Caco-2 (cell line): ENCODE measurements around the gene HPX. TPM values are rescaled to one million over a fixed set of nuclear protein-coding genes. Genes with fewer than 3 reads are reported as not detected.
A peak's percentile ranks its signal among the peaks of the same experiment; 100 is the strongest.

ENCODE experiments used
- Bru-seq: library from RNA; stranded (reverse); fragments of 400-500 nt; gene quantifications from one replicate; lab custom pipeline; 2021; lab: Mats Ljungman, UMichigan
- BruChase-seq, 2 experiments: library from RNA; stranded (reverse); fragments of 400-500 nt; gene quantifications; one replicate each; lab custom pipeline; 2021; lab: Mats Ljungman, UMichigan
- BruUV-seq: library from RNA; stranded (reverse); fragments of 400-500 nt; replicated peaks from 2 replicates; lab custom pipeline; 2021; lab: Mats Ljungman, UMichigan
- CTCF ChIA-PET: fragments of 300-600 bp; sonication (Branson Sonifier 250); formaldehyde crosslinking; loops from one replicate; lab custom pipeline; 2022; ENCODE audit warnings: antibody characterized with exemption; lab: Charles Lee
- POLR2A ChIA-PET: fragments of 300-600 bp; sonication (Branson Sonifier 250); formaldehyde crosslinking; loops from one replicate; lab custom pipeline; 2022; ENCODE audit warnings: antibody characterized with exemption; lab: Charles Lee
- DNase-seq, 2 experiments: peaks; one replicate each; pipeline versions ENCODE4 v3.0.0 to v3.0.0-alpha.2; 2020 to 2022
- H3K27me3 ChIP-seq: replicated peaks from 2 replicates; pipeline ENCODE4 v1.6.0; 2011; ENCODE audit warnings: low read length; ENCODE audit not compliant: control insufficient read depth, insufficient read depth
- H3K36me3 ChIP-seq: 2 replicates; pipeline ENCODE4 v1.5.1; 2011; ENCODE audit warnings: low read length; ENCODE audit not compliant: control insufficient read depth, insufficient read depth
- H3K4me1 ChIP-seq: fragments of 250-450 bp; sonication (Bioruptor Pico); 2 replicates; pipeline ENCODE4 v1.5.1; 2020; ENCODE audit warnings: mild to moderate bottlenecking
- H3K4me3 ChIP-seq: 2 replicates; pipeline ENCODE4 v1.5.1; 2011; ENCODE audit warnings: low read depth, mild to moderate bottlenecking, control low read depth, low read length
- H3K9me3 ChIP-seq: fragments of 250-450 bp; sonication (Bioruptor Pico); 2 replicates; pipeline ENCODE4 v1.5.1; 2020; ENCODE audit warnings: mild to moderate bottlenecking, moderate library complexity
- H3K27ac Mint-ChIP-seq: one replicate; pipeline ENCODE4 v1.8.0; 2022; ENCODE audit warnings: mixed read lengths; ENCODE audit not compliant: unreplicated experiment
- H3K27me3 Mint-ChIP-seq: one replicate; pipeline ENCODE4 v1.8.0; 2022; ENCODE audit warnings: mixed read lengths; ENCODE audit not compliant: insufficient read depth, unreplicated experiment
- H3K36me3 Mint-ChIP-seq: one replicate; pipeline ENCODE4 v1.8.0; 2022; ENCODE audit warnings: mild to moderate bottlenecking, mixed read lengths; ENCODE audit not compliant: insufficient read depth, unreplicated experiment
- H3K4me1 Mint-ChIP-seq: one replicate; pipeline ENCODE4 v1.8.0; 2022; ENCODE audit warnings: low read depth, mixed read lengths; ENCODE audit not compliant: unreplicated experiment
- H3K4me3 Mint-ChIP-seq: one replicate; pipeline ENCODE4 v1.8.0; 2022; ENCODE audit warnings: mild to moderate bottlenecking, moderate library complexity, mixed read lengths; ENCODE audit not compliant: unreplicated experiment
- H3K9me3 Mint-ChIP-seq: one replicate; pipeline ENCODE4 v1.8.0; 2022; ENCODE audit warnings: mixed read lengths; ENCODE audit not compliant: unreplicated experiment
- CTCF ChIP-seq, 2 experiments: fragments of 200-600 bp in 1 of 2; IDR thresholded peaks; 1 replicate in 1 of 2; 2 replicates in 1 of 2; pipeline versions ENCODE4 v1.5.1 to v1.8.0; 2011 to 2022; ENCODE audit warnings: antibody characterized with exemption in 1 of 2, control low read depth in 1 of 2, inconsistent platforms in 1 of 2, low read depth in 1 of 2, low read length in 1 of 2, mild to moderate bottlenecking in 1 of 2, moderate library complexity in 1 of 2; ENCODE audit not compliant: insufficient read depth in 1 of 2, severe bottlenecking in 1 of 2, unreplicated experiment in 1 of 2
- intact Hi-C: fragments of 100-400 bp; cut with micrococcal nuclease; formaldehyde crosslinking; loops from one replicate; pipeline ENCODE4 v1.10.0; 2022; ENCODE audit not compliant: unreplicated experiment
- long read RNA-seq: library from polyadenylated mRNA; stranded (forward); transcript quantifications from one replicate; pipeline ENCODE4 v2.0.0, GENCODE V29; 2022
- total RNA-seq: library from RNA; stranded (reverse); gene quantifications from 2 replicates; pipeline ENCODE4 v1.2.3, GENCODE V29; 2022

The HPX gene, protein sequence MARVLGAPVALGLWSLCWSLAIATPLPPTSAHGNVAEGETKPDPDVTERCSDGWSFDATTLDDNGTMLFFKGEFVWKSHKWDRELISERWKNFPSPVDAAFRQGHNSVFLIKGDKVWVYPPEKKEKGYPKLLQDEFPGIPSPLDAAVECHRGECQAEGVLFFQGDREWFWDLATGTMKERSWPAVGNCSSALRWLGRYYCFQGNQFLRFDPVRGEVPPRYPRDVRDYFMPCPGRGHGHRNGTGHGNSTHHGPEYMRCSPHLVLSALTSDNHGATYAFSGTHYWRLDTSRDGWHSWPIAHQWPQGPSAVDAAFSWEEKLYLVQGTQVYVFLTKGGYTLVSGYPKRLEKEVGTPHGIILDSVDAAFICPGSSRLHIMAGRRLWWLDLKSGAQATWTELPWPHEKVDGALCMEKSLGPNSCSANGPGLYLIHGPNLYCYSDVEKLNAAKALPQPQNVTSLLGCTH
- total RNA-seq (10.7 and 10.9 TPM in 2 replicates), Bru-seq, nascent RNA (percentile 51 among the genes with signal in this experiment), BruChase-seq, experiment 1, labeled RNA remaining after a 2-hour chase (percentile 55 among the genes with signal in this experiment), BruChase-seq, experiment 2, labeled RNA remaining after a 6-hour chase (percentile 53 among the genes with signal in this experiment)
- long read RNA-seq, transcript HPX-201 (10 exons, 1,652 nt), result major isoform, 10 of 12 reads
- long read RNA-seq, partial matches to known transcripts, result 0 of 12 reads
- long read RNA-seq, other reads (novel, unspliced or antisense), result 2 of 12 reads

DNA sequence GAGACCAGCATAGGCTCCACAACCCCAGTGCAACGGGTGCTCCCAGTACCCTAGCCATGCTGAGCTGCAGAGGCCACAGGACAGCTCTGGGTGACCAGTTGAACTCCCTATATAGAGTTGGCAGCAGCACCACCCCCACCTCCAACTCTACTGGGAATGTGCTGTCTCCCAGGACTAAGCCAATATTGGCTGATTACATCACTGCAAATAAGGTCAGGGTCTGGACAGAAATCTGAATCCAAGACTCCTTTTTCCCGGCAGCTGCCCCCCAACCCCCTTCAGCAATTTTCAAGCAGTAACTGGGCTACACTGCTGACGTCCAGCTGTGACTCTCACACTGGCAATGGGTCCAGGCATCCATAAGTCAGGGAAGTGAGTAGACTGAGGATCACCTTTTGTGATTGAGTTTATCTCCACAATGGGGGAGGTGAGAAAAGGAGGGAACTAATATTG lies at the start of gene HPX:
Gene HPX (minus strand): TSS at position 82 of the 453 bp plus-strand sequence. CDS start 24 bp downstream, at position 58.
- TF ChIP-seq CTCF (IDR thresholded peaks at IDR 0.05; ENCODE audit: insufficient read depth in 1 of 2, low read depth in 1 of 2, low read length in 1 of 2, severe bottlenecking in 1 of 2, unreplicated experiment in 1 of 2), result no peak
- Mint-ChIP-seq H3K4me3 (no peak within 1 kb of the TSS), H3K9me3 (no peaks in the 10 kb centered on the region), H3K27ac (no peak within 1 kb of the TSS), H3K36me3 (no peaks in the 10 kb centered on the region), H3K27me3 (no peaks in the 10 kb centered on the region), H3K4me1 (peaks cover 5% of the 10 kb centered on the region)
- BruUV-seq, result no TSS peak
- peak; percentile 49 to 53 for DNase-seq
- Histone ChIP-seq H3K4me3 (no peak within 1 kb of the TSS), H3K27me3 (no peaks in the 10 kb centered on the region), H3K9me3 (no peaks in the 10 kb centered on the region), H3K36me3 (no peaks in the 10 kb centered on the region), H3K4me1 (peaks cover 29% of the 10 kb centered on the region)
- intact Hi-C loops, result loop anchor here (1.0 to 2.0 kb wide), 4 partner anchors 14 to 50 kb away; partner anchors contain the start of gene SMPD1
- POLR2A ChIA-PET, result interaction anchor here (1.3 kb wide), 1 partner anchor 40 kb away, joined by 5 read pairs; the partner anchor contains the start of genes ARFIP2 and TIMM10B
- CTCF ChIA-PET, result interaction anchor here (1.0 to 8.4 kb wide), 3 partner anchors 41 to 78 kb away, joined by 4 to 190 read pairs (median 4); partner anchors contain the start of genes ARFIP2 and TIMM10B

- peaks cover 62% of the 10 kb centered on the region for H3K4me1 ChIP-seq
- Mint-ChIP-seq H3K27me3 (no peaks in the 10 kb centered on the region), H3K4me1 (peaks cover 6% of the 10 kb centered on the region), H3K27ac (peak overlapping the region; percentile 29), H3K4me3 (peak overlapping the region; percentile 35), H3K9me3 (no peaks in the 10 kb centered on the region), H3K36me3 (peaks cover 7% of the 10 kb centered on the region)
- CTCF ChIA-PET, result interaction anchor here (0.8 to 1.8 kb wide), 6 partner anchors 8 to 126 kb away, joined by 3 to 8 read pairs (median 4); partner anchors contain the start of genes APBB1, ARFIP2 and TIMM10B
- POLR2A ChIA-PET, result interaction anchor here (1.3 kb wide), 1 partner anchor 8 kb away, joined by 5 read pairs; the partner anchor contains the start of genes ARFIP2 and TIMM10B
- peak in 1 of 2 experiments; percentile 36 for DNase-seq
- TF ChIP-seq CTCF (IDR thresholded peaks at IDR 0.05; ENCODE audit: insufficient read depth in 1 of 2, low read depth in 1 of 2, low read length in 1 of 2, severe bottlenecking in 1 of 2, unreplicated experiment in 1 of 2), result no peak
- intact Hi-C loops, result loop anchor here (1.0 to 2.0 kb wide), 2 partner anchors 31 to 193 kb away; partner anchors contain the start of gene MRPL17
- BruUV-seq, result no TSS peak
- H3K36me3 ChIP-seq, result no peaks in the 10 kb centered on the region
- H3K27me3 ChIP-seq, result no peaks in the 10 kb centered on the region
- H3K4me3 ChIP-seq, result no peak overlapping the region
- no peaks in the 10 kb centered on the region for H3K9me3 ChIP-seq
Measured at GRCh38 chr11:6489306-6489705, 48.5 kb upstream of the HPX start.
